GM12878 (cell line): Measurements from ENCODE around the gene TCF4.

Experiments used
- FOS ChIP-seq: IDR thresholded peaks from 3 replicates; pipeline ENCODE4 v1.6.1; 2011; ENCODE audit warnings: borderline replicate concordance; ENCODE audit not compliant: insufficient read length; ENCODE audit errors: extremely low read depth
- HDAC2 ChIP-seq: fragments of 200-600 bp; sonication (generic); IDR thresholded peaks from 2 replicates; pipeline ENCODE4 v1.6.1; 2017
- POLR2AphosphoS5 ChIP-seq: IDR thresholded peaks from 2 replicates; pipeline ENCODE4 v1.6.1; 2011; ENCODE audit warnings: mild to moderate bottlenecking, low read length, inconsistent platforms
- SP1 ChIP-seq: IDR thresholded peaks from one replicate; pipeline ENCODE4 v1.6.1; 2011; ENCODE audit warnings: low read depth, low read length
- SRF ChIP-seq, 2 experiments: IDR thresholded peaks; 2 replicates each; pipeline ENCODE4 v1.6.1; 2011; ENCODE audit warnings: low read depth in 2 of 2, low read length in 2 of 2, mild to moderate bottlenecking in 1 of 2, moderate library complexity in 1 of 2
- TAF1 ChIP-seq: IDR thresholded peaks from 2 replicates; pipeline ENCODE4 v1.6.1; 2011; ENCODE audit warnings: mild to moderate bottlenecking, low read depth, low read length, borderline replicate concordance

DNA sequence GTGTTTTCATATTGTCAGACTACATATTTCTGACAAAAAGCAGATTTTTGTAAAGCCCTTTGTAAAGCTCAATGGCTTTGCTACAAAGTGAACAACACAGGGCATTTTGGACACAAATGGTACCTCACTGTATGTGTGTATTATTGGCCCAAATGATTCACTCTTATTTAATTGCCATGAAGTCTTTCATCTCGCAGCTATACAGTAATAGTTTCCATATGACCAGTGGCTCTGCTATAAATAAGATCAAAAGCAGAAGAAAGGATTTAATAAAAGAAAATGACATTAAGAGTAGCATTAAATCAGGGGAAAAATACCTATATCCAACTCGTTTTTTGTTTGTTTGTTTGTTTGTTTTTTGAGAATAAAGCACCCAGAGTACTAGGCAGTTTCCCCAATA, 344.7 kb downstream of the TCF4 start:
- TF ChIP-seq TAF1 (no peak), FOS (no peak), HDAC2 (no peak), POLR2AphosphoS5 (no peak), SP1 (no peak), SRF (IDR thresholded peaks at IDR 0.05; ENCODE audit: low read depth in 2 of 2, low read length in 2 of 2) (no peak)
